Skeletal muscle tissue (tissue), 4 donors: ENCODE data around the gene DAP. TPM values are rescaled to one million over a fixed set of nuclear protein-coding genes. Genes with fewer than 3 reads are reported as not detected.

ENCODE experiments used
- H3K27ac ChIP-seq: one replicate; pipeline ENCODE4 v1.7.0; 2013; ENCODE audit warnings: mild to moderate bottlenecking, low read depth, low read length, inconsistent platforms
- H3K27me3 ChIP-seq, 3 donors: one replicate each; pipeline ENCODE4 v1.7.0; 2013; ENCODE audit warnings: low read length in 3 of 3; ENCODE audit not compliant: control insufficient read depth in 3 of 3, insufficient read depth in 3 of 3
- H3K36me3 ChIP-seq, 3 donors: one replicate each; pipeline ENCODE4 v1.7.0; 2013; ENCODE audit warnings: low read length in 3 of 3; ENCODE audit not compliant: control insufficient read depth in 3 of 3, insufficient read depth in 3 of 3
- H3K4me1 ChIP-seq, 3 donors: one replicate each; pipeline ENCODE4 v1.7.0; 2013; ENCODE audit warnings: low read length in 3 of 3, mild to moderate bottlenecking in 3 of 3; ENCODE audit not compliant: control insufficient read depth in 3 of 3, insufficient read depth in 3 of 3
- H3K4me3 ChIP-seq, 3 donors: one replicate each; pipeline ENCODE4 v1.7.0; 2013; ENCODE audit warnings: low read length in 3 of 3
- H3K9ac ChIP-seq, 3 donors: one replicate each; pipeline ENCODE4 v1.7.0; 2013; ENCODE audit warnings: low read length in 3 of 3, mild to moderate bottlenecking in 3 of 3, moderate library complexity in 2 of 3, low read depth in 1 of 3
- H3K9me3 ChIP-seq, 3 donors: one replicate each; pipeline ENCODE4 v1.7.0; 2013; ENCODE audit warnings: low read length in 3 of 3; ENCODE audit not compliant: control insufficient read depth in 3 of 3
- total RNA-seq: library from RNA; depleted of rRNA; stranded (reverse); fragments of >200 nt; gene quantifications from one replicate; pipeline ENCODE4 v1.2.3, GENCODE V29; 2014
- donor health status: Osteomylitis.

The DAP gene
- total RNA-seq, 1 donor from 2014 or later = 18.3 TPM

GRCh38 chr5:10750909-10751308 is 10.1 kb downstream of the DAP start:
- H3K4me3 ChIP-seq = no peak overlapping the region
- no peaks in the 10 kb centered on the region for H3K27me3 ChIP-seq
- H3K9ac ChIP-seq = no peak overlapping the region
- H3K9me3 ChIP-seq = no peaks in the 10 kb centered on the region
- H3K36me3 ChIP-seq = peaks cover 0 to 8% (median 8%) of the 10 kb centered on the region in 3 donors
- H3K27ac ChIP-seq = no peak overlapping the region
- no peaks in the 10 kb centered on the region for H3K4me1 ChIP-seq

- no peak overlapping the region for H3K27ac ChIP-seq
- H3K4me3 ChIP-seq = no peak overlapping the region
- H3K9me3 ChIP-seq = no peaks in the 10 kb centered on the region
- H3K36me3 ChIP-seq = peaks cover 0 to 12% (median 10%) of the 10 kb centered on the region in 3 donors
- no peaks in the 10 kb centered on the region for H3K4me1 ChIP-seq
- H3K9ac ChIP-seq = no peak overlapping the region
- H3K27me3 ChIP-seq = no peaks in the 10 kb centered on the region
Observed at GRCh38 chr5:10747678-10748622, 13.1 kb downstream of the DAP start.

DNA sequence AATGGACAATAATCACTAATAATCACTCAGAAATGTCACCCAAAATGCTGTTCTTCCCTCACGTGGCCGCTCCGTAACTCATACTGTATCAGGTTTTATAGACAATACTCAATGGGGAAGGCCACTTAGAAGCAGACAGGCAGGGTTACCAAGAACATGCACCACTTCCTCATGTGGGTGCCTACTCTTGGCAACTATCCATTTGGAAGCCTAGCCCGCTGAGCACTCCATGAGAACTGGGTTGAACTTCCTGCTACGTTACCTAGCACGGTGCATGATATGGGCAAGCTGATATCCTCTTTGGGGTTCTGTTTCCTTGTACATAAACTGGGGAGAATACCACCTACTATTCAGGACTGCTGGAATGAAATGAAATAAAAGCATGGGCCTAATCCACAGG is 14.3 kb downstream of the DAP start:
- Histone ChIP-seq H3K4me1 (no peaks in the 10 kb centered on the region), H3K4me3 (no peak overlapping the region), H3K27me3 (no peaks in the 10 kb centered on the region), H3K27ac (no peak overlapping the region), H3K36me3 (peaks cover 0 to 10% (median 10%) of the 10 kb centered on the region in 3 donors), H3K9me3 (peaks cover 0 to 3% (median 0%) of the 10 kb centered on the region in 3 donors), H3K9ac (no peak overlapping the region)

DNA sequence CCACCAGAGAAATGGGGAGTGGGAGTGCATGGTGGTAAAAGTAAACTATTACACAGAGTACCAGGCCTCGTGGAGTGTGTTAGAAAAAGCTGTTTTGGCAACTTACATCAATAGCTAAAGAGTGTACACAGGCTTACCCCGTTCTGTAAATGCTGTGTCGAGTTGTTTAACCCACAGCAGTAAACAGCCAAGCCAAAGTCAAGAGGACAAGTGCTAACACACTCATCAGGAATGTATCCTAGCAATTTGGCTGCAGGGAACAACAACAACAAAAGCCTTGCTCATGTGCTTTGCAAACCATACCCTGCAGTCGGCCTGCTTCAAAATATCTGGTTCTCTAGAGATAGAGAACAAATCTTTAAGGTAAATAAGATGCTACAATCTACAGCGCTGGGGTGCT is 15.9 kb downstream of the DAP start:
- peaks cover 0 to 10% (median 10%) of the 10 kb centered on the region in 3 donors for H3K36me3 ChIP-seq
- peaks cover 0 to 3% (median 0%) of the 10 kb centered on the region in 3 donors for H3K9me3 ChIP-seq
- H3K9ac ChIP-seq = no peak overlapping the region
- no peaks in the 10 kb centered on the region for H3K27me3 ChIP-seq
- no peak overlapping the region for H3K27ac ChIP-seq
- H3K4me3 ChIP-seq = no peak overlapping the region
- no peaks in the 10 kb centered on the region for H3K4me1 ChIP-seq

DNA sequence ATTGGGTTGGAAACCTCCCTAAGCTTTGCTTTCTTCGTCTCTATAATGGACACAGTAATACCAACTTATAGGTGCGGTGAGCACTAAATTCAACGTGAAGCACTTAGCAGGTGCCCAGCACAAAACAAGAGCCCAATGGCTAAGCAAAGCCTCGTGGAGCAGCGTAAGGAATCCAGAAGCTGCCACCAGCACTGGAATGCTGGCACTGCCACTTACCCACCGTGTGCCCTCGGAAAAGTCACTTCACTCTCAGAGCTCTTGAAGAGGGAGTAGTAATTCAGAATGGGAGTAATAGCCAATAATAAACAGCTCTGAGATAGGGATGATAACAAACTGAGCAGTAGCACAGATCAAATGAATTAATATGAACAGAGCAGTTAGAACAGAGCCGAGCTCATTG is 16.4 kb downstream of the DAP start:
- no peaks in the 10 kb centered on the region for H3K27me3 ChIP-seq
- no peak overlapping the region for H3K9ac ChIP-seq
- H3K36me3 ChIP-seq = peaks cover 0 to 10% (median 10%) of the 10 kb centered on the region in 3 donors
- no peak overlapping the region for H3K4me3 ChIP-seq
- no peaks in the 10 kb centered on the region for H3K4me1 ChIP-seq
- H3K27ac ChIP-seq = no peak overlapping the region
- peaks cover 0 to 3% (median 0%) of the 10 kb centered on the region in 3 donors for H3K9me3 ChIP-seq

DNA sequence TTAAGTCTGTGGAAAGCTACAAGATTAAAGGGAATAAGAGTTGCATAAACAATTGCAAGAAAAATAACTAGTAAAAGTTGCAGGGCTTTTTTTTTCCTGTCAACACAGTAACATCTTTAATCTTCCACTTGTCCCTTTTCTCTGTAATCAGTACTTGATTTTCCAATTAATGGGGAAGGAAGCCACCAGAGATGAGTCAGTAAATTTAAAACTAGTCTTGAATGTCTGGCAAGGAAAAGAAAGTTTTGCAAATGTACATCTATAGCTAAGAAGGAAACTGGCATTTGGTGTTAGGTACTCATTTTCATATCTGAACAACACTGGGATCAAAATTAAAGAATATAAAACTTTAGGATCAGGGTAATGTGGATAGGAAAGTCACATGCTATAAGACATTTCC is 17.1 kb downstream of the DAP start:
- Histone ChIP-seq H3K27me3 (no peaks in the 10 kb centered on the region), H3K9me3 (peaks cover 0 to 3% (median 0%) of the 10 kb centered on the region in 3 donors), H3K4me1 (no peaks in the 10 kb centered on the region), H3K27ac (no peak overlapping the region), H3K36me3 (peaks cover 0 to 10% (median 10%) of the 10 kb centered on the region in 3 donors), H3K9ac (no peak overlapping the region), H3K4me3 (no peak overlapping the region)

DNA sequence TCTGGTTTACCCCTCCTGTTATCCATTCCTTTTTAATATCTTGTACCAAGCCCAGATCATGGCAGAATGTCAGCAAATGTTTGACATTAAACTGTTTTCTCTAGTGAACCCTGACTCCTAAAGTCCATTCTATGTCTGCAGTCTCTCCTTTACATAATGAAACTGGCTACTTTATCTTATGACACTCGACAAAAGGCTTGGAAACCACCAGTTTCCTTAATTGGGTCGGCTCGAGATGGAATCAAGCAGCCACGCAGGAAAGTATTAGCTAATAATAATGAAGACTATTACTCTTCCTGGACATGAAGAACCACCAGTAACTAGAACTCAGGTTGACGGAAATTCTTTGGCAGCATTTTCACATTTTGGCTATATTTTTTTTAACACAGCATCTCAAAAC is 17.5 kb downstream of the DAP start:
- peaks cover 0 to 10% (median 10%) of the 10 kb centered on the region in 3 donors for H3K36me3 ChIP-seq

GRCh38 chr5:10741661-10742060 is 19.4 kb downstream of the DAP start:
- Histone ChIP-seq H3K36me3 (peaks cover 0 to 6% (median 3%) of the 10 kb centered on the region in 3 donors), H3K9ac (no peak overlapping the region), H3K4me1 (no peaks in the 10 kb centered on the region), H3K27me3 (no peaks in the 10 kb centered on the region), H3K4me3 (no peak overlapping the region), H3K9me3 (peaks cover 0 to 3% (median 0%) of the 10 kb centered on the region in 3 donors), H3K27ac (no peak overlapping the region)

More for the DNA sequence above, 17.5 kb downstream of the DAP start:
- H3K27me3 ChIP-seq = no peaks in the 10 kb centered on the region
- H3K9ac ChIP-seq = no peak overlapping the region
- peaks cover 0 to 3% (median 0%) of the 10 kb centered on the region in 3 donors for H3K9me3 ChIP-seq
- no peak overlapping the region for H3K27ac ChIP-seq
- no peaks in the 10 kb centered on the region for H3K4me1 ChIP-seq
- H3K4me3 ChIP-seq = no peak overlapping the region

- peaks cover 0 to 3% (median 0%) of the 10 kb centered on the region in 3 donors for H3K9me3 ChIP-seq
- no peak overlapping the region for H3K27ac ChIP-seq
- H3K36me3 ChIP-seq = peaks cover 0 to 6% (median 2%) of the 10 kb centered on the region in 3 donors
- H3K4me3 ChIP-seq = no peak overlapping the region
- H3K27me3 ChIP-seq = no peaks in the 10 kb centered on the region
- no peak overlapping the region for H3K9ac ChIP-seq
- no peaks in the 10 kb centered on the region for H3K4me1 ChIP-seq
Observed at GRCh38 chr5:10740384-10740783, 20.6 kb downstream of the DAP start.

DNA sequence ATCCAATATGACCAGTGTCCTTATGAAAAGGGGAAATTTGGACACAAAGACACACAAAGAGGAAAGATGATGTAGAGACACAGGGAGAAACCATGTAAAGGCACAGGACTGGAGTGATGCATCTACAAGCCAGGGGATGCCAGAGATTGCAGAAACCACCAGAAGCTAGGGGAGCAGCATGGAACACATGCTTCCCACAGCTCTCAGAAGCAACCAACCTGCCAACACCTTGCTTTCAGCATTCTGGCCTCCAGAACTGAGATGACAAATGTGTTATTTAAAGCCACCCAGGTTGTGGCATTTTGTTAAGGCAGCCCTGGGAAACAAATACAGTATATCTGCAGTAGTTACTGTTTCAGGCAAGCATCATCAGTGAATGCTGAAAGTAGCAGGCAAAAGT is 23.2 kb downstream of the DAP start:
- no peak overlapping the region for H3K9ac ChIP-seq
- H3K9me3 ChIP-seq = peaks cover 0 to 3% (median 0%) of the 10 kb centered on the region in 3 donors
- H3K4me1 ChIP-seq = no peaks in the 10 kb centered on the region

More for the DNA sequence above, 23.2 kb downstream of the DAP start:
- Histone ChIP-seq H3K4me3 (no peak overlapping the region), H3K27ac (no peak overlapping the region), H3K27me3 (no peaks in the 10 kb centered on the region), H3K36me3 (peaks cover 0 to 2% (median 0%) of the 10 kb centered on the region in 3 donors)
